GM18507 (cell line): ENCODE results near the gene PFKFB2.

Experiments
- DNase-seq: peaks from one replicate; pipeline ENCODE4 v3.0.0; 2011; ENCODE audit warnings: low read depth; ENCODE audit not compliant: insufficient read length; ENCODE audit errors: extremely low spot score
- FAIRE-seq: peaks from 2 replicates; lab custom pipeline; 2011; peaks lifted over from hg19 to GRCh38; lab: Jason Lieb, UNC

Gene PFKFB2

GRCh38 chr1:207124389-207124788 lies 71.3 kb downstream of the PFKFB2 start:
- no peak for FAIRE-seq
- DNase-seq, result no peak

- DNase-seq, result no peak
- FAIRE-seq, result no peak
Observed at GRCh38 chr1:207128336-207128921, 75.4 kb downstream of the PFKFB2 start.

- no peak for DNase-seq
- FAIRE-seq, result no peak
Observed at GRCh38 chr1:207129053-207129452, 76.0 kb downstream of the PFKFB2 start.
